B cell (primary cell): ENCODE data around the gene AADAC. TPM values are rescaled to one million over a fixed set of nuclear protein-coding genes. Genes with fewer than 3 reads are reported as not detected.

ENCODE experiments used
- ATAC-seq: fragments of 200-7000 bp; cut with Tn5 transposase; one replicate; pipeline ENCODE4 v1.10.0; 2021; ENCODE audit warnings: low read depth, mild to moderate bottlenecking, moderate number of reproducible peaks, moderate library complexity
- CTCF ChIA-PET: fragments of 350-600 bp; sonication (Branson Sonifier 250); formaldehyde crosslinking; loops from one replicate; lab custom pipeline; 2021; ENCODE audit warnings: antibody characterized with exemption, inconsistent platforms; lab: Charles Lee
- POLR2A ChIA-PET: fragments of 350-600 bp; sonication (Branson Sonifier 250); formaldehyde crosslinking; loops from one replicate; lab custom pipeline; 2021; ENCODE audit warnings: antibody characterized with exemption; lab: Charles Lee
- DNase-seq: peaks from one replicate; pipeline ENCODE4 v3.0.0; 2013
- H2AFZ ChIP-seq: 2 replicates; pipeline ENCODE4 v1.6.1; 2012; ENCODE audit warnings: mild to moderate bottlenecking, low read depth, low read length; ENCODE audit not compliant: insufficient read depth, poor library complexity, severe bottlenecking
- H3K27ac ChIP-seq, 2 donors: 1 replicate in 1 of 2; 2 replicates in 1 of 2; pipeline ENCODE4 v1.5.1; 2012 to 2013; ENCODE audit warnings: low read length in 2 of 2, mild to moderate bottlenecking in 2 of 2, moderate library complexity in 1 of 2
- H3K27me3 ChIP-seq, 4 experiments: fragments of 200-600 bp in 1 of 4; sonication (generic) in 1 of 4; replicated peaks in 1 of 4; 1 replicate in 2 of 4; 2 replicates in 2 of 4; pipeline versions ENCODE4 v1.6.1 to v1.7.0; 2013 to 2016; ENCODE audit warnings: low read length in 3 of 4, mild to moderate bottlenecking in 2 of 4, mixed read lengths in 1 of 4, moderate library complexity in 1 of 4; ENCODE audit not compliant: insufficient read depth in 4 of 4, control insufficient read depth in 3 of 4; ENCODE audit errors: control extremely low read depth in 1 of 4
- H3K36me3 ChIP-seq, 2 experiments: replicated peaks in 1 of 2; 1 replicate in 1 of 2; 2 replicates in 1 of 2; pipeline versions ENCODE4 v1.6.1 to v1.7.1; 2013; ENCODE audit warnings: low read length in 1 of 2; ENCODE audit not compliant: insufficient read depth in 2 of 2, control insufficient read depth in 1 of 2; ENCODE audit errors: control extremely low read depth in 1 of 2, extremely low read depth in 1 of 2
- H3K4me1 ChIP-seq, 2 donors: fragments of 200-600 bp in 1 of 2; sonication (generic) in 1 of 2; 1 replicate in 1 of 2; 2 replicates in 1 of 2; pipeline versions ENCODE4 v1.5.1 to v1.6.1; 2013 to 2017; ENCODE audit warnings: low read length in 2 of 2; ENCODE audit not compliant: control insufficient read depth in 2 of 2, insufficient read depth in 2 of 2
- H3K4me2 ChIP-seq: replicated peaks from 2 replicates; pipeline ENCODE3; 2012; ENCODE audit warnings: mild to moderate bottlenecking, low read depth, low read length; ENCODE audit not compliant: poor library complexity, severe bottlenecking
- H3K4me3 ChIP-seq, 5 experiments: fragments of 200-600 bp in 1 of 5; sonication (generic) in 1 of 5; 1 replicate in 3 of 5; 2 replicates in 2 of 5; pipeline versions ENCODE4 v1.5.1 to v1.7.0; 2011 to 2016; ENCODE audit warnings: low read length in 4 of 5, mild to moderate bottlenecking in 4 of 5, low read depth in 2 of 5, control low read depth in 1 of 5, moderate library complexity in 1 of 5; ENCODE audit not compliant: insufficient read depth in 1 of 5; ENCODE audit errors: control extremely low read depth in 1 of 5, extremely low read depth in 1 of 5
- H3K79me2 ChIP-seq: fragments of 200-600 bp; sonication (generic); one replicate; pipeline ENCODE4 v1.6.0; 2016; ENCODE audit warnings: low read length; ENCODE audit not compliant: control insufficient read depth, insufficient read depth
- H3K9ac ChIP-seq: fragments of 200-600 bp; sonication (generic); 2 replicates; pipeline ENCODE4 v1.6.1; 2017; ENCODE audit warnings: mild to moderate bottlenecking, low read length, moderate library complexity
- H3K9me3 ChIP-seq, 3 donors: one replicate each; pipeline versions ENCODE4 v1.6.1 to v1.7.1; 2013; ENCODE audit warnings: low read length in 2 of 3; ENCODE audit not compliant: control insufficient read depth in 2 of 3, insufficient read depth in 1 of 3; ENCODE audit errors: control extremely low read depth in 1 of 3
- H4K20me1 ChIP-seq: 2 replicates; pipeline ENCODE4 v1.6.0; 2012; ENCODE audit warnings: mild to moderate bottlenecking, low read length; ENCODE audit not compliant: insufficient read depth, control insufficient read depth, poor library complexity, severe bottlenecking
- H3K27ac Mint-ChIP-seq: one replicate; pipeline ENCODE4 v1.8.0; 2021; ENCODE audit warnings: mixed read lengths
- H3K27me3 Mint-ChIP-seq: one replicate; pipeline ENCODE4 v1.8.0; 2021; ENCODE audit warnings: mixed read lengths
- H3K4me1 Mint-ChIP-seq: one replicate; pipeline ENCODE4 v1.8.0; 2021; ENCODE audit warnings: mixed read lengths
- H3K4me3 Mint-ChIP-seq: one replicate; pipeline ENCODE4 v1.8.0; 2021; ENCODE audit warnings: mixed read lengths
- H3K9me3 Mint-ChIP-seq: one replicate; pipeline ENCODE4 v1.8.0; 2022; ENCODE audit warnings: mixed read lengths; ENCODE audit not compliant: insufficient read depth
- EZH2 ChIP-seq: IDR thresholded peaks from 2 replicates; pipeline ENCODE4 v1.6.1; 2012; ENCODE audit warnings: borderline replicate concordance, low read depth, mild to moderate bottlenecking, moderate library complexity, low read length; ENCODE audit not compliant: insufficient read depth, poor library complexity, severe bottlenecking
- WGBS: methylation state at CpG from one replicate; pipeline ENCODE4 v1.1.5; 2013; ENCODE audit warnings: missing lambda C conversion rate; ENCODE audit not compliant: insufficient coverage; 5-methylcytosine and 5-hydroxymethylcytosine counted together
- intact Hi-C: fragments of 100-400 bp; cut with micrococcal nuclease; formaldehyde crosslinking; loops from one replicate; pipeline ENCODE4 v1.10.0; 2022
- polyA plus RNA-seq: library from polyadenylated mRNA; depleted of rRNA; stranded (reverse); fragments of >200 nt; gene quantifications from 2 replicates; pipeline ENCODE4 v1.2.3, GENCODE V29; 2012
- total RNA-seq, 2 donors: library from RNA; stranded (reverse); fragments of 120-200 nt in 1 of 2; gene quantifications; 1 replicate in 1 of 2; 2 replicates in 1 of 2; pipeline versions ENCODE4 v1.2.3 to v1.2.4, GENCODE V29; 2013 to 2022
- TF ChIP-seq, protein P1 (sequence below): fragments of 200-600 bp; IDR thresholded peaks from one replicate; pipeline ENCODE4 v1.8.0; 2022; ENCODE audit warnings: antibody characterized with exemption, mild to moderate bottlenecking

AADAC gene
- total and polyA plus RNA-seq, 2 donors (not counting 1 experiment from before 2014, with no cell fraction given) = not detected

DNA sequence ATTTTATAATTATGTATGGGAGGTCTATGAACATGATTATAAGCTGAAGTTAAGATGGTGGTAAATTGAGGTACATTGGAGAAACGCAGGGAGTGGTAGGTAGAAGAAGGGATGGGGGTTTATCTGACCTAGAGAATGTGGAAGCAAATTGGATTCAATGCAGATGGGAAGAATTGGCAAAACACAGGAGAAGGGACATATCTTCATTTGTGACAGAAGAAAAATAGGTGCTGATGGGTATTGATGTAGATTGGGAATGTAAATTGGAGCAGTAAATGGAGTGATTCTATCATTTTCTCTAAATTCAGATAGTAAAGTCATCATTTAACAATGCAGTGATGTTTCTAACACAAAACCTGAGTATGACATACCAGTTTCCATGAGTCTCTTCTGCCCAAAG, 39.7 kb upstream of the AADAC start:
- Mint-ChIP-seq H3K27me3 (no peaks in the 10 kb centered on the region), H3K9me3 (no peaks in the 10 kb centered on the region), H3K27ac (no peak overlapping the region), H3K4me3 (no peak overlapping the region), H3K4me1 (no peaks in the 10 kb centered on the region)
- Histone ChIP-seq H3K27me3 (no peaks in the 10 kb centered on the region), H3K36me3 (no peaks in the 10 kb centered on the region), H3K4me2 (no peak overlapping the region), H3K27ac (no peak overlapping the region), H3K79me2 (no peaks in the 10 kb centered on the region), H2AFZ (no peak overlapping the region), H3K4me1 (no peaks in the 10 kb centered on the region), H3K4me3 (no peak overlapping the region), H3K9ac (no peak overlapping the region), H3K9me3 (no peaks in the 10 kb centered on the region), H4K20me1 (no peaks in the 10 kb centered on the region)
- TF ChIP-seq, protein P1, sequence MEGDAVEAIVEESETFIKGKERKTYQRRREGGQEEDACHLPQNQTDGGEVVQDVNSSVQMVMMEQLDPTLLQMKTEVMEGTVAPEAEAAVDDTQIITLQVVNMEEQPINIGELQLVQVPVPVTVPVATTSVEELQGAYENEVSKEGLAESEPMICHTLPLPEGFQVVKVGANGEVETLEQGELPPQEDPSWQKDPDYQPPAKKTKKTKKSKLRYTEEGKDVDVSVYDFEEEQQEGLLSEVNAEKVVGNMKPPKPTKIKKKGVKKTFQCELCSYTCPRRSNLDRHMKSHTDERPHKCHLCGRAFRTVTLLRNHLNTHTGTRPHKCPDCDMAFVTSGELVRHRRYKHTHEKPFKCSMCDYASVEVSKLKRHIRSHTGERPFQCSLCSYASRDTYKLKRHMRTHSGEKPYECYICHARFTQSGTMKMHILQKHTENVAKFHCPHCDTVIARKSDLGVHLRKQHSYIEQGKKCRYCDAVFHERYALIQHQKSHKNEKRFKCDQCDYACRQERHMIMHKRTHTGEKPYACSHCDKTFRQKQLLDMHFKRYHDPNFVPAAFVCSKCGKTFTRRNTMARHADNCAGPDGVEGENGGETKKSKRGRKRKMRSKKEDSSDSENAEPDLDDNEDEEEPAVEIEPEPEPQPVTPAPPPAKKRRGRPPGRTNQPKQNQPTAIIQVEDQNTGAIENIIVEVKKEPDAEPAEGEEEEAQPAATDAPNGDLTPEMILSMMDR = no peak
- TF ChIP-seq EZH2 = no peak
- no peak for ATAC-seq
- ChIA-PET POLR2A (no interaction called here), CTCF (interaction anchor here (1.5 kb wide), 1 partner anchor 144 kb away, joined by 3 read pairs; no protein-coding TSS in a partner anchor)
- DNase-seq = no peak
- WGBS = 82% methylated on average over 1 of the region's 1 CpG
- intact Hi-C loops = no loop called here

DNA sequence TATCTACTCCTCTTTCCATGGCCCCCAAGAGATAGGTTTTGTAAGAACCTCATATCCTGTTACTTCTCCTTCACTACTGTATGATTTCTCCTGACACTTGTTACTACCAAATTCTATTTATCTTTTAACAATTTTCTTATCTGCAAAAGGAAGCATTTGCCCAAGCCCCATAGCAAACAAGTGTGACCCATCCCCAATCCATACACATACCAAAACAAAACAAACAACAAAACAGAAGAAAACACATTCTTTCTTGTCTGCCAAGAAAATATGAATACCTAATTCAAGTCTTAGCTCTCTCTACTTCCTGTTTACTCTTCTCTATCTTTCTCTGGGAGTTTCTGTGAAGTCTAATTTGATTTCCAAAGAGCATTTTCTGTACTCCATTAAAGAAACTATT, 39.0 kb upstream of the AADAC start:
- H3K9me3 Mint-ChIP-seq = no peaks in the 10 kb centered on the region
- H3K9ac ChIP-seq = no peak overlapping the region
- no peak overlapping the region for H3K4me3 Mint-ChIP-seq
- no peaks in the 10 kb centered on the region for H4K20me1 ChIP-seq
- CTCF ChIA-PET = no interaction called here
- ATAC-seq = no peak
- H3K79me2 ChIP-seq = no peaks in the 10 kb centered on the region
- H3K27ac ChIP-seq = no peak overlapping the region
- no peak overlapping the region for H3K4me2 ChIP-seq
- H3K4me3 ChIP-seq = no peak overlapping the region
- no peak overlapping the region for H3K27ac Mint-ChIP-seq
- DNase-seq = no peak
- POLR2A ChIA-PET = no interaction called here
- H2AFZ ChIP-seq = no peak overlapping the region
- H3K27me3 ChIP-seq = no peaks in the 10 kb centered on the region
- H3K36me3 ChIP-seq = no peaks in the 10 kb centered on the region
- H3K4me1 ChIP-seq = no peaks in the 10 kb centered on the region
- no peaks in the 10 kb centered on the region for H3K27me3 Mint-ChIP-seq
- H3K4me1 Mint-ChIP-seq = no peaks in the 10 kb centered on the region
- H3K9me3 ChIP-seq = no peaks in the 10 kb centered on the region
- TF ChIP-seq, protein P1 = no peak
- no peak for TF ChIP-seq EZH2
- intact Hi-C loops = no loop called here
